Measurements from ENCODE around the gene FDX1.

FDX1 gene

GRCh38 chr11:110431674-110432073 is 1.9 kb downstream of the FDX1 start:
- no peak for DNase-seq

- DNase-seq: peak in 1 of 2 donors; percentile 4
Measured at GRCh38 chr11:110432713-110433392, 3.1 kb downstream of the FDX1 start.

- peak in 1 of 2 donors; percentile 29 for DNase-seq
Measured at GRCh38 chr11:110433393-110434333, 3.9 kb downstream of the FDX1 start.

- no peak for DNase-seq
Measured at GRCh38 chr11:110434952-110435779, 5.4 kb downstream of the FDX1 start.

GRCh38 chr11:110435780-110436717 is 6.3 kb downstream of the FDX1 start:
- DNase-seq: no peak

GRCh38 chr11:110438017-110438416 is 8.3 kb downstream of the FDX1 start:
- no peak for DNase-seq

GRCh38 chr11:110445437-110445836 is 15.7 kb downstream of the FDX1 start:
- DNase-seq: no peak

- no peak for DNase-seq
Measured at GRCh38 chr11:110446061-110446460, 16.3 kb downstream of the FDX1 start.

GRCh38 chr11:110446594-110446993 is 16.8 kb downstream of the FDX1 start:
- no peak for DNase-seq

- no peak for DNase-seq
Measured at GRCh38 chr11:110447343-110447742, 17.6 kb downstream of the FDX1 start.

GRCh38 chr11:110447897-110448745 is 18.4 kb downstream of the FDX1 start:
- DNase-seq: no peak

GRCh38 chr11:110450246-110450645 is 20.5 kb downstream of the FDX1 start:
- DNase-seq: no peak

GRCh38 chr11:110452720-110453119 is 23.0 kb downstream of the FDX1 start:
- no peak for DNase-seq

GRCh38 chr11:110453684-110454354 is 24.1 kb downstream of the FDX1 start:
- no peak for DNase-seq

- no peak for DNase-seq
Measured at GRCh38 chr11:110454609-110455008, 24.9 kb downstream of the FDX1 start.

GRCh38 chr11:110455718-110456117 is 26.0 kb downstream of the FDX1 start:
- DNase-seq: no peak

GRCh38 chr11:110463153-110463552 is 33.4 kb downstream of the FDX1 start:
- DNase-seq: peak; percentile 24 to 38

- DNase-seq: no peak
Measured at GRCh38 chr11:110465231-110465630, 35.5 kb downstream of the FDX1 start.

GRCh38 chr11:110467556-110467955 is 37.8 kb downstream of the FDX1 start:
- no peak for DNase-seq

GRCh38 chr11:110468121-110468520 is 38.4 kb downstream of the FDX1 start:
- no peak for DNase-seq

Measured in hippocampal formation (tissue), 2 donors.